DLD1 (cell line): Measurements from ENCODE around the gene CTNND2.

Source experiments
- in situ Hi-C: cut with HindIII; loops from 2 replicates; pipeline ENCODE4 v1.10.0; 2017; ENCODE audit warnings: low sequenced_read_pairs

Gene CTNND2

GRCh38 chr5:11052871-11053270 is 851.4 kb downstream of the CTNND2 start:
- in situ Hi-C loops = no loop called here

DNA sequence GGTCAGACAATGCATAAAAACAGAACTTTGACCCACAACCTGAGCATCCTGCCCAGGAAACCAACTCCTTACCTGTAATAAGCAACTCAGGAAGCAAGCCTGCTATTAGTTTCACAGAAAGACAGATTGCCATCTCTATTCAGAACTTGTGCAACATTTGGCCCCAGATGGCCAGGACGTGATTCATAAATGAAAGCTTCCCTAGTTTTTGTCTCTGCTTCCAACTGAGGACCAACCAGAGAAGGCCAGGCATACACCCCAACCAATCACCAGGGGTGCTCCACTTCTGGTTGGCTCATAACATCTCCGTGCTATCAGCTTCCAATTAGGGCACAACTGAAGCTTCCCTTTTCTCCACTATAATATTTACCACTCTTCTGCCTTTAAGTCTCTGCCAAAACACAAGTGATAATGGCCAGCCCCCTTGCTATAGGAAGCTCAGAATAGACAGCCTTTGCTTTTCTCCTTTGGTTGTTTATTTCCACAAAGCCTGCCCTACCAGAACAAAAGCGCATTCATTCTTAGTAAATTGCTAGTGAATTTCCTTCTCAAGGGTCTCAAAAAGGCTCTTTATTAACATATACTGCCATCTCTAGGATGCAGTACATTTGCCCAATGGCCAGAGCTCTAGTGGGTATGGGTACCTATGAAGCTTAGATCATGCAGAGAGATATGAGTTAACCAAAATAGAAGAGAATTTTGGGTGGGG is 853.5 kb downstream of the CTNND2 start:
- in situ Hi-C loops = no loop called here

GRCh38 chr5:11048760-11049159 is 855.5 kb downstream of the CTNND2 start:
- in situ Hi-C loops = no loop called here

DNA sequence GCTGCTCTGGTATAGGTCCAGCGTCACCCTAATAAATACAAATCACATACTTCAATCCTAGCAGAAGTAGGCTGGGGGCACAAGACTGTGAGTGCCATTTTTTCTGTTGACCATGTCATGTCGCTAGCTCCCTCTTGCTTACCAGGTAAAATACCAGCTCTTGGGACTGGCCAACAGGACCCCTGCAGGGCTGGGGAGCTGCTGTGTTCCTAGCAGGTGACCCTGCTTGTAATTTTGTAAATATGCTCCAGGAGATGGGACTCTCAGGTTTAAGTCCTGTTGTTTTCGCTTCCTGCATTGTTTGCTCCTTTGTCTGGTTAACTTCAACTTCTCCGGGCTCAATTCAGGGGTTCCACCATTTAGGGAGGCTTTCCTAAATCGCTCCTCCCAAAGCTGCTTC is 856.6 kb downstream of the CTNND2 start:
- in situ Hi-C loops = no loop called here

DNA sequence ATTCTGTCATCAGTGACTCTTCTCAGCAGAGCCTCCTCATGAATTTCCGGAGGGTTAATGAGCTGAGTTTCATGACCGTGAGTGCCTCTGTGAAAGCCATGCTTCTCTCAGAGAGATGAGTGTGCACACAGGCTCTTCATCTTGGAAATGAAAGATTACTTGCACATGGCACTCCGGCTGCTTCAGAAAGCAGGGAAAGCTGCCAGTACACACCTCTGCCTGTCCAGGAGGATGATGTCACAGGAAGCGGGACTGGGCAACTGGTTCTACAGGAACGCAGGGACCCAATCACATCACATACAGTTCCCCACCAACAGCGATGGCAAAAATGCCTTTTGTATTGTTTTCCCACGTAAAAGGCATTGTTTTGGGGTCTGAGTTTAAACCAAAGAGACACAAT is 857.2 kb downstream of the CTNND2 start:
- in situ Hi-C loops = no loop called here

DNA sequence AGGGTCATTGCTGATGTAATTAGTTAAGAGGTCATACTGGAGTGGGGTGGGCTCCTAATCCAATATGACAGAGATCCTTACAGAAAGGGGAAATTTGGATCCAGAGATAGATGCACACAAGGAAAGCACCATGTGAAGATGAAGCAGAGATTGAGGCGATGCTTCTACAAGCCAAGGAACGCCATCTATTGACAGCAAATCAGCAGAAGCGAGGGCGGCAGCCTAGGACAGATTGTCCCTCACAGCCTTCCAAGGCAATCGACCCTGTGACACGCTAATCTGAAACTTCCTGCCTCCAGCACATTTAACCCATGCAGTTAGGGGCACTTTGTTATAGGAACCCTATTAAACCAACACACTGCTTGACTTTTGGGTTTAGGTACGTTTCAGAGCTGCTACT is 858.1 kb downstream of the CTNND2 start:
- in situ Hi-C loops = no loop called here

DNA sequence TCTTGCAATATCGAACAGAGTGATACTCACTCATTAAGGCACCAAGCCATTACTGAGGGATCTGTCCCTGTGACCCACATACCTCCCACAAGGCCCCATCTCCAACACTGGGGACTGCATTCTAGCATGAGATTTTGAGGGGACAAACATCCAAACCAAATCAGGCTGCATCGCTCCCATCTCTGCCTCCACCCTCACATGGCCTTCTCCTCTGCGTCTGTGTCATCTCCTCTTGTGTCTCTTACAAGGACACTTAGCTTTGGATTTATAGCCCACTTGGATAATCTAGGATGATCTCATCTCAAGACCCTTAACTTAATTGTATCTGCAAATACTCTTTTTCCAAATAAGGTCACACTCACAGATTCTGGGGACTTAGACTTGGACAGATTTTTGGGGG is 858.8 kb downstream of the CTNND2 start:
- in situ Hi-C loops = no loop called here

DNA sequence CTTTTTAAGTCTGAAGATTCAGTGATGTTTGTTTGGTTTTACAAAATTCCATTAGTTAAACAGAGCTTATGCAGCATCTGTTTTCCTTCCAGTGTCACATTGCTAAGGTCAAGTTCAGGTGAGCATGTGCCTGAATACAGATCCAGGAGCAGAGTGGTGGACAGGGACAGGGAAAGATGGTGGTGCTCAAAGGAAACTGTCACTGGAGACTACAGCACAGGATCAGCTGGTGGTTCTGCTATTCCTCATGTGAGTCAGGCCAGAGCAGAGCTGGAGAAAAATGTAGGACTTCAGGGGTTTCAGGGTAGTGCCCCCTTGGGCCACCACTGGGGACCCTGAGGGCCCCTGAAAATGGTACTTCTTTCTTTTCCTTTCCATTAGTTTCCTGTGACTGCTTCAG is 859.7 kb downstream of the CTNND2 start:
- in situ Hi-C loops = no loop called here

- in situ Hi-C loops = no loop called here
Measured at GRCh38 chr5:11043881-11044280, 860.4 kb downstream of the CTNND2 start.

- in situ Hi-C loops = no loop called here
Measured at GRCh38 chr5:11040345-11040744, 863.9 kb downstream of the CTNND2 start.

DNA sequence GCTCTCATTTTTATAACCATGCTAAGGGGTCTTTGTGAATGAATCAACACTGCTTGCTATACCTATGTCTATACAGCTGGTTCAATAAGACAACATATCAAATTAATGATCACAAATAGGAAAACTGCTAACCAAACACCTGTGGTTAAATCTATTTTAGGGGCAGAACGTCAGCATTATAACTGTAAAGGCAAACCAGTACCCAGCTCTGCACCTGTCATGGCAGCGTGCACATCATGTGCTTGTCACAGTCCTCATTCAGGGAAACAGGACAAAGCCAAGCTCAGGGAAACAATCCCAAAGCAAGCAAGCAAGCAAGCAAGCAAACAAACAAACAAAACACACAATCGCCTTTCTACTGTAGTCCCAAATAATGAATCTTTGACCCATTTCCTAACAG is 865.5 kb downstream of the CTNND2 start:
- in situ Hi-C loops = no loop called here

DNA sequence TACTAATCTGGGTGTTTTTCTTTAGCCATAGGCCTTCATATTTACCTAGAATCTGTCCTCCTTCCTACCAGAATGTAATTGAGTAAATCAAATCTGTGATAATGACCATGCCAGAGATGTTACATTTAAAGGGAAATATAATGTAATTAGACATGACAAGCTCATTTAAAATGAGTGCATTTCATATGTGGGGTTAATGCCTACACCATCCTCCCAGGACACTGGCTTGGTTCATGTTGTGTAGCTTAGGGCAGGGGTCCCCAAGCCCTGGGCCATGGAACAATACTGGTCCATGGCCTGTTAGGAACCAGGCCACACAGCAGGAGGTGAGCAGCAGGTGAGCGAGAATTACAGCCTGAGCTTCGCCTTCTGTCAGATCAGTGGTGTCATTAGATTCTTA is 866.3 kb downstream of the CTNND2 start:
- in situ Hi-C loops = no loop called here

DNA sequence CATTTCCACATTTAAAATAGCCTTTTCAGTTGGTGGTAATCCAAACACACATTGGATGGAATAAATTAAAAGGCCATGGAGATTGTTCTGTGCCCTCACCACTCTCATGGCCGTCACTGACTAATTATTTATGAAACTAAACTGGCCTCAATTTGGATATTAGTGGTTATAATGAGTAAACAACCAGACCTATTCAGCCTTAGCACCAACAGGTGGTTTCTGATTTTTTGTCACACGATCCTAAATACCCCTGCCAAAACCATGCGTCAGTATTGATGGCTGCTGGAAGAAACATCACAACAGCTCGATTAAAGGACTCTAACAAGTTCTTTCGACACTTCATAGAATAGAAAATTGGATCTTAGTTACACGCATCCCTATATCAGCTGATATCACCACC is 867.2 kb downstream of the CTNND2 start:
- in situ Hi-C loops = no loop called here

DNA sequence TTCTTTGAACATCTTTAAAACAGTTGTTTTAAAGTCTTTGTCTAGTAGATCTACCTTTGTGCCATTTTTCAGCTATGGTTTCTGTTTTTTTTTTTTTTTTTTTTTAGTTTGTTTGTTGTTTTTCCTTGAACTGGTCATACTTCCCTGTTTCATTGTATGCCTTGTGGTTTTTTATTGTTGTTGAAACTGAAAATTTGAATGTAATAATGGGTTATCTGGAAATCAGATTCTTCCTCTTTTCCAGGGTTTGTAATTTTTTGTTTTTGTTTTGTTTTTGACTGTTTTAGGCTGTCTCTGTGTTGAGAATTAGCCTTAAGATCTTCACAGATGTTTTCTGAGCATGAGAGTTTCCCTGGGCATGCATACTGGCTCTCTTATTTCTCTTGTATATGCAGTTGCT is 873.6 kb downstream of the CTNND2 start:
- in situ Hi-C loops = no loop called here

GRCh38 chr5:11027660-11028059 is 876.6 kb downstream of the CTNND2 start:
- in situ Hi-C loops = no loop called here

DNA sequence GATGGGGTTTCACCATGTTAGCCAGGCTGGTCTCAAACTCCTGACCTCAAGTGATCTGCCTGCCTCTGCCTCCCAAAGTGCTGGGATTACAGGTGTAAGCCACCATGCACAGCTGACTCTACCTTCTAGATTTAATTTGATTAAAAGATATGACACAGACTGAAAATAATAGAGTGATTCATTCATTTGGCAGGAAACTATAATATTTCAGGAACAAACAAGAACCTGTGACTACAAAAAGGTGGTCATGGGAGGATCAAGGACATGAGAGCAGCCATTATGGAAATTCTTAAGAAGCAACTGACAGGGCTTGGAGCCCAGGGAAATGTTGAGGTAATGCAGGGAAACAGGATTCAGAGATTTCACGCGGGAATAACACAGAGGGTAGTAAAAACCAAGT is 877.7 kb downstream of the CTNND2 start:
- in situ Hi-C loops = no loop called here

DNA sequence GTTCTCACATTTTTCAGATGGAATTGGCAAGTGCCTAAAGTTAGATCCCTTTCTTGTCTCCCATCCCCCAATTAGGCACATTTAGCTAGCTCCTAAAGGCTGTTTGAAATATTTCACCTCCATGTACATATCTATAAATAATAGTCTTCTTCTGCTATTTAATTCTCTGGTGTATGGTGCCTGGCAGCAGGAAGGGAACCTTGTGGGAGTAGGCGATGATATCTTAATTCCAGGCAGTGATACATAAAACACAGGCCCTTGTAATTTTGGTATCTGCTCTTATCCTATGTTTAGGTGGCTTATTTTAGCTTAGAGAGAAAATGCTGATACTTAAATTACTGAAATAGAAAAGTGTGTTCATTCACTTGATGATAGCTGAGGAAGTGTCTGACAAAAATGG is 880.3 kb downstream of the CTNND2 start:
- in situ Hi-C loops = no loop called here

DNA sequence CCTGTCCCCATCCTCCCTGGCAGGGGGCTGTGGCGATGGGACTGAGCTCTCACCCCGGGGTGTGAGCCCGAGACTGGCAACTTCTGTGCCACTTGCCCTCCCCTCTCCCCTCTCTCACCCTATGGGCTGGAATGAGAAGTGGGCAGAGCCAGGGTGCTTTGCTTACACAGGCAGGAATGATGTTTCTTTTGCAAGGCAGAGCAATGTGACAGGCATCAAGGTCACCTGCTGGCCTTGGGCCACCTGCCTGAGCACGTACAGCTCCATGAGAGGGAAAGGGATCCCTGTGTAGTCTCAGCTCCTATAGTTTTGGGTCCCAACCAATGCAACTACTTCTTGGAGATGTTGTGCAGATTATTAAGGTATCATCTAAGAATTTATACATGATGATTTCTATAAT is 890.5 kb downstream of the CTNND2 start:
- in situ Hi-C loops = no loop called here

DNA sequence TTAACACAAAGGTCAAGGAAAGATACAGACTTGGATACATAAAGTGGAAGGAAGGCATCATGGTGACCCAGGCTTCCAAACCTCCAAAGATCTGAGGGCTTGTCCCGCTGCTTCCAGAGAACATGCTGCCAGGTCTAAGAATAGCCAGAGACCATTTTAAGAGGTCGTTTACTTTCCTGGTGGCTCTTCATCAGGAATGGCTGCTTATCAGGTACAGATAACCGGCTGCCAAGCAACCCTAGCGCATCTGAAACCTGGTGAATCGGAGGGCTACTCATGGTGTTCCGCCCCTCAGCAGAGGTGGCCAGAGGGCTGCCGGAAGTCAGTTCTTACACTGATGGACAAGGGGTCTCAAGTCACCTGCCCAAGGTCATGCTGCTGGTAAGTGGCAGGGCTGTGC is 892.0 kb downstream of the CTNND2 start:
- in situ Hi-C loops = no loop called here

DNA sequence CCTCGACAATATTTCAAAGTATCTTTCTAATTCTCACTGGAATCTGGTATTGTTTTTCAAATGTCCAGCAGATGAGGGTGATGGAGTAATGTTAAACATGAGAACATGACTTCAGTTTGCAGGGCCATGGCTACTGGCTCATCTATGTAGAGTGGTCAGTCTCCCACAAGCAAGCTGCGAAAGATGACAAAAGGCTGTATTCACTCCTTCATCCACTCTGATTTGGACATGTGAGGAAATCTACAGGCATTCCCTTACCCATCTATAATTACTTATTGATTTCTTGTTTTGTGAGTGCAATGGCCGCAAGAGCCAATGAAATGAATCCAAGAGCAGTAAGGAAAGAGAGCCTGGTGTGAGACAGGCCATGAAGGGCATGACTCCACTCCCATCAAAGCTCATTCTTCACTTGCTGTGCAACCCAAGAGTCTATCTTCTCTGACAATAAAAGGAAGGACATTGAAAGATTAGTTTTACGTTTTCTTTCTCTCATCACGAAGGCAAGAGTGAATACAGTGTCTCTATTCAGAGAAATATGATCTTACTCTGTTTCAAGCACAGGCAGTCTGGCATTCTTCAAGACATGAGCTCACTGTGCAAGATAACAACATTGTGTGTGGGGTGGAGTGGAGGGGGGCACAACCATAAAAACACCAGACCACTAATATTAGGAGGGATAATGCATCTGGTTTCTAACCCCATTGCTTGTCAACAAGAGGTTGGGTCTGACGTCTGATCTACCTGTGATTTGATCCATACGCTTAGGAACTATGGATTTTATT is 893.6 kb downstream of the CTNND2 start:
- in situ Hi-C loops = no loop called here

GRCh38 chr5:11009576-11009975 is 894.7 kb downstream of the CTNND2 start:
- in situ Hi-C loops = no loop called here

DNA sequence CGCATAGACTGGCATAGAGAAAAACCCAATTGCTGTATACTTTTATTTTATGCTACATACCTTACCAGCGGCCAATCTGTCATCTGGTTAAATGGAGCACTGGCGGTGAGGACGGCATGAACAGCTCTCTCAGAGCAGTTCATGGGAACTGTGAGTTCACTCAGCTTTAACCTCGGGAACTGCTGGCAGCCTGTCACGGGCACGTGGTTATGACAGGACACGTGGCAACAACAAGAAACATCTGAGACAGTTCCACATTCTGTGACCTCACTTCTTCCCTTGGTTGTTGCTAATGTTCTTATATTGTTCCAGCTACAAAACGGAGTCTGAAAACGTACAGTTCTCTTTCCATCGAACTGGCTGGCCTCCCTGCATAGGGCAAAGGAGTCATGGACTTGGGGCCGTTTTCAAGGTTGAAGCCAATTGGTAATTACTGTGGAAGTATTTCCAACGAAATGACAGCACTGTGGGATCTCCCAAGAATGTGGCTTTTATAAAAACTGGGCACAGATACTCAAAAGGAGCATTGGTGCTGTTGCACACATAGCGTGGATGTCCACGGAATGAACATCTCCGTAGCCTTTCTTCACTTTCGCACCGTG is 896.9 kb downstream of the CTNND2 start:
- in situ Hi-C loops = no loop called here
